Left lung (tissue), 10 donors: ENCODE data around the gene TADA2B. TPM values are rescaled to one million over a fixed set of nuclear protein-coding genes. Genes with fewer than 3 reads are reported as not detected.

ENCODE experiments used
- ATAC-seq: fragments of 200-7000 bp; cut with Tn5 transposase; one replicate; pipeline ENCODE4 v1.9.1; 2020; ENCODE audit warnings: moderate library complexity
- DNase-seq, 4 donors: peaks; one replicate each; pipeline ENCODE4 v3.0.0-alpha.2; 2013 to 2020
- H3K27ac ChIP-seq, 2 donors: fragments of 200-600 bp; sonication (generic) in 1 of 2; one replicate each; pipeline versions ENCODE4 v1.5.0 to v1.8.0; 2020 to 2021
- H3K27me3 ChIP-seq, 2 donors: fragments of 200-600 bp; sonication (generic) in 1 of 2; one replicate each; pipeline versions ENCODE4 v1.5.0 to v1.8.0; 2020 to 2021
- H3K36me3 ChIP-seq, 2 donors: fragments of 200-600 bp; sonication (generic) in 1 of 2; one replicate each; pipeline versions ENCODE4 v1.5.0 to v1.8.0; 2020 to 2021
- H3K4me1 ChIP-seq, 2 donors: fragments of 200-600 bp; one replicate each; pipeline ENCODE4 v1.8.0; 2021
- H3K4me3 ChIP-seq, 2 donors: fragments of 200-600 bp; sonication (generic) in 1 of 2; one replicate each; pipeline versions ENCODE4 v1.5.0 to v1.8.0; 2020 to 2021; ENCODE audit warnings: mild to moderate bottlenecking in 1 of 2
- H3K9me3 ChIP-seq, 2 donors: fragments of 200-600 bp; sonication (generic) in 1 of 2; one replicate each; pipeline versions ENCODE4 v1.5.0 to v1.8.0; 2020 to 2021
- intact Hi-C, 2 donors: fragments of 100-400 bp; cut with DNase I; formaldehyde crosslinking; loops; one replicate each; pipeline versions ENCODE4 v1.11.2 to v1.14.2; 2022
- polyA plus RNA-seq, 6 donors: library from polyadenylated mRNA; unstranded; fragments of 120-200 nt; gene quantifications; one replicate each; pipeline ENCODE4 v1.2.1, GENCODE V29; 2013; ENCODE audit not compliant: insufficient read length in 6 of 6
- total RNA-seq, 2 donors: library from RNA; stranded (reverse); fragmentation: NEBNext Ultra II Directional; extraction: Animal tissue kit (Norgen Biotek cat#: 25700); gene quantifications; one replicate each; pipeline ENCODE4 v1.2.1, GENCODE V29; 2021
- TF ChIP-seq, protein P1 (sequence below), 2 donors: fragments of 200-600 bp; sonication (generic) in 1 of 2; IDR thresholded peaks; one replicate each; pipeline versions ENCODE4 v1.5.0 to v1.8.0; 2021; ENCODE audit warnings: antibody characterized with exemption in 2 of 2
- donor health status: DM: no; HTN: yes; CAD: no.
- donor health status: DM: no; HTN: no; CAD: no.

Gene TADA2B
- total and polyA plus RNA-seq, 8 donors, result 12.9 to 20.1 (median 16.0) TPM

DNA sequence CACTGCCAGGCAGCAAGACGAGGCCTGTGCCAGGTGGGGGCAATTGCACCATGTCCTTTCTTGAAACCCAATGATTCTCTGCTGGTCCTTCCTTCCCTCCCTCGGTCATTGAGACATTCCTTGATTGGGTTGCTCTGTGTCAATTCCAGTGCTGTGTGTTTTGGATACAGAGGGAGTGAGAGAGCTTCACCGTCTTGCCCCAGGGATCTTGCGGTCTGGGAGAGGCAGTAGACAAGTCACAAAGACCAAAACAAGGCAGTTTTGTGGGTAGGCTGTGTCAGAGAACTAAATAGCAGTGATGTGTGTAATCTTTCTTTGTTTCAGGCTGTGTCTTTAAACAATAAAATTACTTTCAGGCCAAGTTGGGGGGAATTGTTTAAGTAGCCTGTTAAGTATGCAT is 38.8 kb upstream of the TADA2B start:
- Histone ChIP-seq H3K36me3 (peaks cover 0 to 100% of the 10 kb centered on the region in 2 donors), H3K27ac (no peak overlapping the region), H3K27me3 (no peaks in the 10 kb centered on the region), H3K4me1 (no peaks in the 10 kb centered on the region), H3K4me3 (no peak overlapping the region), H3K9me3 (no peaks in the 10 kb centered on the region)
- DNase-seq, result no peak
- intact Hi-C loops, result no loop called here
- TF ChIP-seq, protein P1, sequence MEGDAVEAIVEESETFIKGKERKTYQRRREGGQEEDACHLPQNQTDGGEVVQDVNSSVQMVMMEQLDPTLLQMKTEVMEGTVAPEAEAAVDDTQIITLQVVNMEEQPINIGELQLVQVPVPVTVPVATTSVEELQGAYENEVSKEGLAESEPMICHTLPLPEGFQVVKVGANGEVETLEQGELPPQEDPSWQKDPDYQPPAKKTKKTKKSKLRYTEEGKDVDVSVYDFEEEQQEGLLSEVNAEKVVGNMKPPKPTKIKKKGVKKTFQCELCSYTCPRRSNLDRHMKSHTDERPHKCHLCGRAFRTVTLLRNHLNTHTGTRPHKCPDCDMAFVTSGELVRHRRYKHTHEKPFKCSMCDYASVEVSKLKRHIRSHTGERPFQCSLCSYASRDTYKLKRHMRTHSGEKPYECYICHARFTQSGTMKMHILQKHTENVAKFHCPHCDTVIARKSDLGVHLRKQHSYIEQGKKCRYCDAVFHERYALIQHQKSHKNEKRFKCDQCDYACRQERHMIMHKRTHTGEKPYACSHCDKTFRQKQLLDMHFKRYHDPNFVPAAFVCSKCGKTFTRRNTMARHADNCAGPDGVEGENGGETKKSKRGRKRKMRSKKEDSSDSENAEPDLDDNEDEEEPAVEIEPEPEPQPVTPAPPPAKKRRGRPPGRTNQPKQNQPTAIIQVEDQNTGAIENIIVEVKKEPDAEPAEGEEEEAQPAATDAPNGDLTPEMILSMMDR (IDR thresholded peaks at IDR 0.05), result no peak
- ATAC-seq, result no peak

DNA sequence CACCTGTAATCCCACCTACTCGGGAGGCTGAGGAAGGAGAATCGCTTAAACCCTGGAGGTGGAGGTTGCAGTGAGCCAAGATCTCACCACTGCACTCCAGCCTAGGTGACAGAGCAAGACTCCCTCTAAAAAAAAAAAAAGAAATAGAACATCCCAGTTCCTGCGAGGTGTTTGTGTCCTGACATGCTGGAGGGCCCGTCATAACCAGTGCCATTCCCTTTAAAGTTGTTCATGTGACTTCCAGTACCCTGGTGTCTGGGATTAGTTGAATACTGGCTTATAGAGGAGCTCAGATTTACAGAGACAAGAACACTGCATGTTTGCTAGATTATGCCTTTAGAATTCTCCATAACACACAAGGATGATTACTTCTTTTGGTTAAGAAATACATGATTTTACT is 37.6 kb upstream of the TADA2B start:
- no peak overlapping the region for H3K27ac ChIP-seq
- DNase-seq, result no peak
- intact Hi-C loops, result no loop called here
- TF ChIP-seq, protein P1 (IDR thresholded peaks at IDR 0.05), result no peak
- H3K36me3 ChIP-seq, result peaks cover 0 to 100% of the 10 kb centered on the region in 2 donors
- no peaks in the 10 kb centered on the region for H3K27me3 ChIP-seq
- H3K4me3 ChIP-seq, result no peak overlapping the region
- H3K4me1 ChIP-seq, result no peaks in the 10 kb centered on the region
- H3K9me3 ChIP-seq, result no peaks in the 10 kb centered on the region
- ATAC-seq, result no peak

DNA sequence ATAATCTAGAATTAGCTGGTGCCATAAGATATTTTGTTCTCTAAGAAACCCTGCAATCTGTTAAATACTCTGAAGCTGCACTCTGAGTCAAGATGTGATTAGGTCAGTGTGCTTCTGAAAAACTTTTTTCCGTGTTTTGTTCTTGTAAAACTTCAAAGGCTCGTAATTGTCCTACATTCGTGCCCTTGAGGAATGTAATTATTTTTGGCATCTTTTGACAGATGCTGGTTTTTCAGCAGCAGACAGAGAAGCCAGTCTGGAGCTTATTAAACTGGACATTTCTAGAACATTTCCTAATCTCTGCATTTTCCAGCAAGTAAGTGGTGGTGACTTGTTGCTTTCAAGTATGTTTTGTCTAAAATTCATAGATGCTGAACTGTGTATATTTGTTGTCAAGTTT is 36.8 kb upstream of the TADA2B start:
- intact Hi-C loops, result no loop called here
- H3K4me3 ChIP-seq, result no peak overlapping the region
- no peak for DNase-seq

DNA sequence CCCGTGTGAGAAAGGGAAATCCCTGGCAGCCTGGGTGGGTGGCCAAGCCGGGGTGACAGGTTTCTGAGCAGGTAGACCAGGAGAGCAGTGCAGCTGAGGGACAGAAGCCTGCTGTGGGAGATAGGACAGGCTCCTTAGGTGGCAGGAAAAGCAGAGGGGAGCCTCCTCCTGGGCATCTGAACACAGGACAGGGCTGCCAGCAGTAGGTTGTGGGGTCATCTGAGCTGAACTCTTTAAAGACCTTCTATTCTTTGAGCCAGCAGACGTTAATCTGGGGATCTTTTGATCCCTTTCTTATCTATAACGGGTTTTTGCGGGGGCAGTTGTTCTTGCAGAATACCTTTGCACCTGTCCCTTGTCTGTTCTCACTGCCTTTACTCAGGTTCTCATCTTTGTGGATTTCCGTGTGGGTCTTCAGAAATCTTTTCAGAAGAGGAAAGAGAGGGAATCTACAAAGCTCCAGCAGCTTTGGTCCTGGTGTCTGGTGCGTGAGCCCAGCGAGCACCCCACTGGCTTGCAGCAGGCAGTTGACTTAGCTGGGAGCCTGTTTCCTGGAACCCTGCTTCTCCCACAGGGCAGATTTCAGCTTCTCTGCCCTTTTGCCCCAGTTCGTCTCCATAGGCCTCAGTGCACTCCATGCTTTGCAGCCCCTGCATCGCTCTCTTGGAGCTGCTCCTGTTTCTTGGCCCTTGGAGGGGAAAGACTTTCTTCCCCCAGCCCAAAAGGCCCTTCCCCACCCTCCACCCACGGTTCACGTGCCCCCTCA is 35.8 kb upstream of the TADA2B start:
- H3K36me3 ChIP-seq, result peaks cover 0 to 100% of the 10 kb centered on the region in 2 donors
- TF ChIP-seq, protein P1 (IDR thresholded peaks at IDR 0.05), result no peak
- ATAC-seq (no peak), DNase-seq (no peak)
- no peak overlapping the region for H3K27ac ChIP-seq
- H3K27me3 ChIP-seq, result no peaks in the 10 kb centered on the region
- intact Hi-C loops, result no loop called here
- no peaks in the 10 kb centered on the region for H3K9me3 ChIP-seq
- H3K4me1 ChIP-seq, result no peaks in the 10 kb centered on the region
- no peak overlapping the region for H3K4me3 ChIP-seq

More for the DNA sequence above, 36.8 kb upstream of the TADA2B start:
- H3K27me3 ChIP-seq, result no peaks in the 10 kb centered on the region
- H3K36me3 ChIP-seq, result peaks cover 0 to 100% of the 10 kb centered on the region in 2 donors
- H3K27ac ChIP-seq, result no peak overlapping the region
- no peaks in the 10 kb centered on the region for H3K9me3 ChIP-seq
- no peaks in the 10 kb centered on the region for H3K4me1 ChIP-seq
- ATAC-seq, result no peak
- TF ChIP-seq, protein P1 (IDR thresholded peaks at IDR 0.05), result no peak

DNA sequence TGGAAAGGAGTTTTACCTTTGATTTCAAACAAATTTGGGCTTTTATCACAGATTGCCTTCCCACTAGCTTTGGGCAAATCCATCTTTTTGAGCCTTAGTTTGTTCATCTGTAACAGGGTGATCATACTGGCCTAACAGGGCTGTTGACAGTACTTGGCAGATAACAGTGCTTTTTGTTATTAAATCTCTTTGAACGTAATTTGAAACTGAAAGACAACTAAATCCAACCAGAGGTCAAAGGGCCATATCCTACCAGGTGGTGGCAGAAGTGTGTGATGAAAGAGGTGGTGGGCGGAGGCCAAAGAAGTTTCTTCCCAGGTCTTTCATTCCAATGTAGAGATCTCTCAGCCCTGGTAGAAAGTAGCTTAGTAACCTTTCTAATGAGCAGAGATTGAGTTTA is 35.2 kb upstream of the TADA2B start:
- no peaks in the 10 kb centered on the region for H3K9me3 ChIP-seq
- ATAC-seq (peak; percentile 29), DNase-seq (no peak)
- H3K4me1 ChIP-seq, result no peaks in the 10 kb centered on the region
- intact Hi-C loops, result no loop called here
- H3K27ac ChIP-seq, result no peak overlapping the region
- peaks cover 0 to 100% of the 10 kb centered on the region in 2 donors for H3K36me3 ChIP-seq
- TF ChIP-seq, protein P1 (IDR thresholded peaks at IDR 0.05), result no peak
- no peaks in the 10 kb centered on the region for H3K27me3 ChIP-seq
- no peak overlapping the region for H3K4me3 ChIP-seq
